GM12891 (cell line): ENCODE measurements around the gene GATD1.

Experiments
- PAX5 ChIP-seq: IDR thresholded peaks from 2 replicates; pipeline ENCODE4 v1.6.1; 2011; ENCODE audit warnings: low read length, moderate library complexity, mild to moderate bottlenecking; ENCODE audit not compliant: insufficient read depth, severe bottlenecking
- POLR2A ChIP-seq: IDR thresholded peaks from 2 replicates; pipeline ENCODE4 v1.6.1; 2011; ENCODE audit warnings: low read depth, low read length, control low read depth
- POLR2AphosphoS5 ChIP-seq: IDR thresholded peaks from 2 replicates; pipeline ENCODE4 v1.6.1; 2011; ENCODE audit warnings: low read depth, low read length, control low read depth
- POU2F2 ChIP-seq: IDR thresholded peaks from 2 replicates; pipeline ENCODE4 v1.6.1; 2011; ENCODE audit warnings: low read depth, mild to moderate bottlenecking, control low read depth, low read length, moderate library complexity
- SPI1 ChIP-seq: IDR thresholded peaks from 2 replicates; pipeline ENCODE4 v1.6.1; 2011; ENCODE audit warnings: low read depth, low read length, control low read depth
- TAF1 ChIP-seq: IDR thresholded peaks from 2 replicates; pipeline ENCODE4 v1.6.1; 2011; ENCODE audit warnings: low read depth, low read length, control low read depth

DNA sequence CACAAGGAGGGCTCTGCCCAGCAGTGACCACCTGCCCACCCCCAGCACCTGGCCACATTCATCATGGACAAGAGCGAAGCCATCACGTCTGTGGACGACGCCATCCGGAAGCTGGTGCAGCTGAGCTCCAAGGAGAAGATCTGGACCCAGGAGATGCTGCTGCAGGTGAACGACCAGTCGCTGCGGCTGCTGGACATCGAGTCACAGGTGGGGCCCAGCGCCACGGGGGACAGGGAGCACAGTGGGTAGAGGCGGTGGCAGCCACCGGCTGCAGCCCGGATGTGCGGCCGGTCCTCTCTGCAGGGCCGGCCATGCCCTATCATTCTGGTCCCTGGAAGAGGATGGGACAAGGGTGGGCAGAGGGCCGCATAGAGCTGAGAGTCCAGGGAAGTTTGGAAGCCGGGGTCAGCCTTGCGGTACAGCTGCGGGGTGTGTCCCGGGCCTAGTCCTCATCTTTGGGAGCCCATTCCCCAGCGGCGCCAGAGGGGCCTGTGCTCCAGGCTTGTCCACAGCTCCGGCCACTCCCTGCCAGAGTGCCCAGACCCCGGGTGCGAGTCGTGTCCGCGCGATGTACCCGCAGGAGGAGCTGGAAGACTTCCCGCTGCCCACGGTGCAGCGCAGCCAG lies 57.2 kb downstream of the GATD1 start:
- no peak for TF ChIP-seq POLR2AphosphoS5
- no peak for TF ChIP-seq TAF1
- TF ChIP-seq POLR2A, result no peak
- no peak for TF ChIP-seq SPI1
- TF ChIP-seq PAX5, result no peak
- no peak for TF ChIP-seq POU2F2
